HG03457 (cell line): ENCODE data around the gene CALY.
A peak's percentile ranks its signal among the peaks of the same experiment; 100 is the strongest.

ENCODE experiments used
- ATAC-seq: cut with Tn5 transposase; IDR thresholded peaks from one replicate; pipeline ENCODE4 v1.9.1; 2021; ENCODE audit warnings: moderate number of reproducible peaks; ENCODE audit not compliant: unreplicated experiment

The CALY gene

DNA sequence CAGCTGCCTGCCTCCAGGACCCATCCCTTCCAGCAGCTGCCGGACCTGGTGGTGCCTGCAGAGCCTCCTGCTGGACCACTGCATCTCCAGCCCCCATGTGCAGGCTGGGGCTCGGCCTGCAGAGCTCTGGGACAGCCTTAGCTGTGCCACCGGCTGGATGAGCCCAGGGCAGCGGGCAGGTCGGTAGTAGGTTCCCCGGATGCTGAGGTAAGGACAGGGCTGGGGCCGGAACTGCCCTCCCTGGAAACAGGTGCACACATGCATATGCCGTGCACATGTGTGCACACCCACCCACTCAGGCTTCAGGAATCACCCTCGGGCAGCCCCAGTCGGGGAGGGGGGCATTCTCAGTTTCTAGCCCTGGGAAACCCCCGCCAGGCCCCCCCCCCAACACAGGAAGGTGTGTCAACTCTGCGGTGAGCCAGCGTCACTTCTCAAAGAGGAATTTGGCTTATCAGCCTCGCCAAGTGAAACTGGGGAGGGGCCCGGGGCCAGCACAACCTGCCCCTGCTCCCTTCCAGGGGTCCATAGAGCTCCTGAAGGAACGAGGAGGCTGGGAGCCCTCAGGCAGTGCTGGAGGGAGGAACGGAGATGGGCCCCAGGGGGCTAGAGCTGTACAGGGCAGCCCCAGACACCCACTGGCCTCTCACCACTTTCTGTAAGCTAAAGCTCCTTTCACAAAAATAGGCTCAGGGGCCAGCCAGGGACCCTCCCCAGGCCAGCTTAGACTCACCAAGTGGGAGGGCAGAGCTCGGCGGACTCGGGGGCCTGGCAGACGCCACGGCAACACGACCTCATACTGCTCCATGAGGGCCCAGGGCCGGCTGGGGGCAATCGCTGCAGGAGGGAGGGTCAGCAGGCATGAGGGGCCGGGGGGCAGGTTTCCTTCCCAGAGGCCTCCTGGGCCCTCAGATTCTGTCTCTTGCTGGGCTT, 61.7 kb downstream of the CALY start:
- ATAC-seq, result peak; percentile 42
